WI38 (cell line): Measurements from ENCODE around the gene FBXO31.
"Not testable (repeated sequence)": the region's sequence is repeated elsewhere in the genome, so short reads cannot be mapped to it uniquely, and the experiment has no call there.

Source experiments
- H3K4me3 ChIP-seq: 2 replicates; pipeline ENCODE4 v1.5.1; 2011; ENCODE audit warnings: low read depth, mild to moderate bottlenecking, control low read depth, low read length
- CTCF ChIP-seq: IDR thresholded peaks from 2 replicates; pipeline ENCODE4 v1.5.1; 2012; ENCODE audit warnings: low read depth, mild to moderate bottlenecking, control low read depth, low read length

FBXO31 gene

GRCh38 chr16:87388818-87389134, 5.2 kb upstream of the FBXO31 start:
- H3K4me3 ChIP-seq, result peak overlapping the region; percentile 32; the same call in 1 of the 2 replicates
- no peak for TF ChIP-seq CTCF

GRCh38 chr16:87387942-87388817, 4.6 kb upstream of the FBXO31 start:
- no peak for TF ChIP-seq CTCF
- peak overlapping the region; percentile 42 for H3K4me3 ChIP-seq

- peak overlapping the region; percentile 62 for H3K4me3 ChIP-seq
Observed at GRCh38 chr16:87384875-87385167, 1.2 kb upstream of the FBXO31 start.

GRCh38 chr16:87384162-87384874, 742 bp upstream of the FBXO31 start:
- no peak for TF ChIP-seq CTCF
- peak overlapping the region; percentile 62 for H3K4me3 ChIP-seq

- no peak for TF ChIP-seq CTCF
Observed at GRCh38 chr16:87382023-87382785, 1.4 kb downstream of the FBXO31 start.

GRCh38 chr16:87380881-87381280, 2.7 kb downstream of the FBXO31 start:
- H3K4me3 ChIP-seq, result no peak overlapping the region; the same call in 1 of the 2 replicates
- TF ChIP-seq CTCF, result no peak

More at GRCh38 chr16:87382023-87382785, 1.4 kb downstream of the FBXO31 start:
- peak overlapping the region; percentile 72 for H3K4me3 ChIP-seq

GRCh38 chr16:87380403-87380802, 3.2 kb downstream of the FBXO31 start:
- H3K4me3 ChIP-seq, result no peak overlapping the region

GRCh38 chr16:87379312-87379752, 4.2 kb downstream of the FBXO31 start:
- not testable (repeated sequence) for H3K4me3 ChIP-seq

More at GRCh38 chr16:87380403-87380802, 3.2 kb downstream of the FBXO31 start:
- no peak for TF ChIP-seq CTCF
